CD4-positive, alpha-beta T cell treated with Interleukin-17A for 4 hours (primary cell): Measurements from ENCODE around the gene ZFAND3.
"Not testable (repeated sequence)": the region's sequence is repeated elsewhere in the genome, so short reads cannot be mapped to it uniquely, and the experiment has no call there.

ENCODE experiments used
- DNase-seq: peaks from one replicate; pipeline ENCODE4 v3.0.0-alpha.2; 2020; ENCODE audit warnings: mixed read lengths

Gene ZFAND3

DNA sequence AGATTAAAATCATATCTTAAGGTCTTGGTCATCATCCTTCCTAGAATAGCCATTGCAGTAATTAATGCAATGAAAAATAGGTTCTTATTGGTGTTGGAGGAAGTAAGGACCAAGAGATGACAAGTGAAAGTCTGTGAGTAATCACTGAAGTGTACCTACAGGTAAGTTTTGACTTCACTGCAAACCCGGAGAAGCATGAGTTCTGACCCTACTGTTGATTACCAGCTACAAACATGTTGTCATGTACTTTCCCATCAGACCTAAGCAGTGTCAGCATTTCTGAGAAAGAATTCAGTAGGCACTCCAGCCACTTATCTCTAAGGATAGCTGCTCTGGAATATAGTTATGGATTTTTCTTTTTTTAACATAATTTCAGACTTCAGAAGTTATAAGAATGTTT, 280.9 kb downstream of the ZFAND3 start:
- no peak for DNase-seq

DNA sequence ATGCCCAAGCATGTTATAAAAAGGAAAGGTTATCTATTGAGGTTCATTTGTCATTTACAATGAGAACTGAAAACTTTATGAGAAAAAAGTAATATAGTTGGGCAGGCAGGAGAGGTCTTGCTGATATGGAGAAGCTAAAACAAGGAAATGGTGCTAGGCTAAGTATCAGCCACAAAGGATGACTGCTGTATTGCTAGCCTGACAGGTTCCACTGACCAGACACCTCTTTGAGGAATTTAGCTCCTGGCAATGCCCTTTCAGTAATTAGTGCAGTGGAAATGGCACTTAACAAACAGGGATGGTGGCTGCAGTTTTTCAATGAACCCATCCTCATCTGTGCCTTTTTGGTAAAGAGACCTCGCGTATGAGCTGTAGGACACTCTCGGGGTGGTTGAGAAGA, 284.4 kb downstream of the ZFAND3 start:
- no peak for DNase-seq

DNA sequence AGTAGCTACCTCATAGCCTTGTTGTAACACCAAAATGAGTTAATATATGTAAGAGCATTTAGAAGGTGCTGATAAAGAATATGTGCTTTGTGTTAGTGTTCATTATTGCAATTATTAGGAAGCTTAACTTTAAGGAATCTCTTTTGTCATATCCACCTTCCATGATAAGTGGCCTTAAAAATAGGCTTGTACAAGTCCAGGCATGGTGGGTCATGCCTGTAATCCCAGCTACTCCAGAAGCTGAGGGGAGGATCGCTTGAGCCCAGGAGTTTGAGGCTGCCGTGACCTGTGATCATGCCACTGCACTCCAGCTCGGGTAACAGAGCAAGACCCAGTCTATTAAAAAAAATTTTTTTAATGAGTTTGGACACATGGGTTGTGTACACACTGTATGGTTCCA, 285.5 kb downstream of the ZFAND3 start:
- no peak for DNase-seq

DNA sequence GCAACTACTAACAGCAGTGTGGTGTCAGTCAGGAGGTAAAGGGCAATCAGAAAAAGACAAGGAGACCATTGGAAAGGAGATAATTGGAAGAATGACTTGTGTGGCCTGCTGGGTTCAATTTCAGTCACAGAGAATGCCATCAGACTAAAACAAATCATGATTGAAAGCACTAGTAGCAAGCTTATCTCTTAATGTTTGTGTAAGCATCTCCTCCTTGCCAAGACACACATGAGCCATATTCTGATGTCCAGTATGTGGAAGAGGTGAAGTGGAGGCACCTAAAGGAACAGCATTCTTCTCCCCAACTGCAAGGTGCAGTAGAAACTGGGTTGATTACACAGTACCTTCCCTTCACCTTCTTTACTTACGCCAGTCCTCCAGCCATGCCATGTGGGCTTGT, 287.5 kb downstream of the ZFAND3 start:
- no peak for DNase-seq

DNA sequence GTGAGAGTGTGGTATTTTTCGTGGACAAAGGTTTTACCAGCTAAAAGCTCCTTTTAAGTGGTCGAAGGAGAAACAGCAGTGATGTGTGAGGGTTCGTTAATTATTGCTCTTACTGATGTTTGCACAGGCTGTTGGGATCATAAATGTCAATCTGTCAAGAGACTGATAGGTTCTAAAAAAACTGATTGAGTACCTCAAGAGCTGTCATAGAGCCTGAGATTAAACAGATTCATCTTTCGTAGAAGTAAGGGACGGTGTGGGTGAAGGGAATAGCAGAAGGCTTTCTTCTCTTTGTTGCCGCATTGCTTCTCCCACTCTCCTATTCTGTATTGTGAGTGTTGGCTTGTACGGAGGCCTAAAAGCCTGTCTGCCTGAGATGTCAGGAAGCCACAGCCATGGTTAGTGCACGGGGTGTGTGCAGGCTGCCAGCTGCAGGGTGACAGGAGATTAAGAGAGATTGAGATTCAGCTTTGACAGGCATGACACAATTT, 291.0 kb downstream of the ZFAND3 start:
- no peak for DNase-seq

DNA sequence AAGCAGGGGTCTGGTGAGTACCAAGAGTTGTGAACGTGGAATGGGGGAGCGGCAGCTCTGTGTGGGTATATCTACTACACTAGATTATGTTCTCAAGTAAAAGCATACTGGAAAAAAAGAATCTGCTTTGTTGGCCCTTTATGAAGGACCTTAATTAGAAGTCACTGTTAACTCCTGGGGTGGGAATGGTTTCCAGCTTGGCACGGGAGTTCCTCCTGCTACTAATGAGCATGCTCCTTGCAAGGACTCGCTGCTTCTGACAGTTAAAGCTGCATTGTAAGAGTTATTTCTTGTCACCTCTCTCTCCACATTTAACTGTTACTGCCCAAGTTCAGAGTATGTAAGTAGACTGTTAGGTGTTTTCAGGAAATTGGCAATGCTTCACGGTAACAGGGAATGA, 292.7 kb downstream of the ZFAND3 start:
- DNase-seq = no peak

DNA sequence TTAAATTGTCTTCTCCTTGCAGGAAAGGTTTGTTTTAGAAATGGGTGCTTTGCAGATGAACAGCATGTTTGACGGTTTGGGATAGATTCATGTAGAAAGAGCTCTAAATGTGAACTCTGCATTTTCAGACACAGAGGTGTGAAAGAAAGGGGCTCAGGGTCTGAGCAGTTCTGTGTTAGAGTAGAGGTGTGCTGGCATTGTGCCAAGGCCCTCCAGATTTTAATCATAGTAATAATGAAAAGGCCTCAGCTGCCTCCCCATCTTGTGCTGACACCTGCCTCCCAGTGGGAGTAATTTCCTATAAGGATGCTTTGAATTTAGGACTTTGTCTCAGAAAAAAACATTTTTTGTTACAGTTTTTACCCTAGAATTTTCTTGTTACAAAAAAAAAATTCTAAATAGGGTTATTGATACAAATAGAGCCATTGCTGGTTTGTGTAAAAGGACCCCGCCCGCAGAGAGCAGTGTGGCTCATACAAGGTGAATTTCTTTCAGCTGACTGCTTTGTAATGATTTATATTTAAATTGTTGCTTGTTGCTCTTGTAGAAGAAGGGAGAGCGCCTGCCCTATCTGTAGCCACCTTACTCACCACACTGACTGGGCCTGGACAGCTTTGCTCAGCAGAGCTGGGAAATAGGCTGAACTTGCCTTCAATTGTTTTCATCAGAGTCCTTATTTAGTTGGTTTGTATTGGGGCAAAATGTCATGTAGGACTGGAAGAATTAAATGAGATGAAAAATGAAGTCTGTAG, 294.5 kb downstream of the ZFAND3 start:
- peak; percentile 5 for DNase-seq

DNA sequence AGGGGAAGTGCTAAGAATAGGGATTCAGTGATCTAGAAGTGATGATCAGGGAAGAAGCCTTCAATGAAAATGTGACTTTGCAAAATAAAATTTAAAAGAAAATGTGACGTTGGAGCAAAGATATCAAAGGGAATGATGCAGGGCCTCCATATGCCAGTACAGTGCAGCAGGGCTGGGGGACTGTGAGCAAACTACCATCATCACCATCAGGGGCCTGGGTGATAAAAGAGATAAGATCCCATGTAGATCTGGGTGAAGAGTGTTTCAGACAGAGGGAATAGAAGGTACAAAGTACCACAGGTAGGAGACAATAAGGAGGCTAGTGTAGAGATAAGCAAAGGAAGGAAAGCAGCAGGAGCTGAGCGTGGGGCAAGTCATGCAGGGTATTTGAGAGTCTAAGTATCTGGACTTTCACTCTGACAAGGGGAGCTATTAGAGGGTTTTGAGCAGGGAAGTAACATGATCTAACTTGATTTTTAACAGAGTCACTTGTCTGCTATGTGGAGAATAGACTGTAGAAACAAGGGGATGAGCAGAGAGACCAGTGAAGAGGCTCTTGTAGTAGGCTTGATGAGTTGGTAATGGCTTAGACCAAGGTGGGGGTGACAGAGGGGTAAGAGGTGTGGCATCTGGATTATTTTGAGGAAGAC, 295.6 kb downstream of the ZFAND3 start:
- DNase-seq = no peak

DNA sequence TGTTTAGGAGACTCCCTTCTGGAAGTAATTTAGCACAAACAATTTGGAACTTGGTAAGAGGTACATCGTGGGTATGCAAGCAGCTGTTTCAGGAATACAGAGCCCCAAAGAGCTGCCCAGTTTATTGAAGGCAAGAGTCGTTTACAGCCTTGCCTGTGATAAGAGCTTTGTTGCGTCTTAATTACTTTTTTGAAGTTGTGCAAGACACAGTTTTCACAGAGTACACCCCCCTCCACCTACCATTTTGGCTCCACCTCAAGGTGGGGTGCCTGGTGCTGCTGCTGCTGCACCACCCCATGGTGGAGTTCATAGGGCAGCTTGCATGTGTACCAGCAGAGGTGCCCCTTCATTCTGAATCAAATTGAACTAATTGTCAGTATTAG, 296.1 kb downstream of the ZFAND3 start:
- DNase-seq = no peak

DNA sequence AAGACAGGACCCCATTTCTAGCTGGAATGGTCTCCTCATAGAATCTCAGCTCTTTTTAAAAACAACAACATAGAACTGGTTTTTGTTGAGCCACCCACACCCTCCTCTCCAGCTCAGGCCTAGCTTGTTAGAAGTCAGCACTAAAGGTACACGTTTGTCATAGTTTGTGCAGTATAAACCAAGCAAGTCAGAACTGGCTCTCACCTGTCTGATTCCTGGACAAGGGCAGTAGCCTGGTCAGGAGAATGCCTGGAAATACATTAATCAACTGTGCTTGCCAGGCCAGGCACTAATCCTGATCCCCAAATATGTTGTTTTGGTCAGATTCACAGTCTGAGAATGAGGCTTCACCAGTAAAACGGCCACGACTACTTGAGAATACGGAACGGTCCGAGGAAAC, 296.7 kb downstream of the ZFAND3 start:
- no peak for DNase-seq

DNA sequence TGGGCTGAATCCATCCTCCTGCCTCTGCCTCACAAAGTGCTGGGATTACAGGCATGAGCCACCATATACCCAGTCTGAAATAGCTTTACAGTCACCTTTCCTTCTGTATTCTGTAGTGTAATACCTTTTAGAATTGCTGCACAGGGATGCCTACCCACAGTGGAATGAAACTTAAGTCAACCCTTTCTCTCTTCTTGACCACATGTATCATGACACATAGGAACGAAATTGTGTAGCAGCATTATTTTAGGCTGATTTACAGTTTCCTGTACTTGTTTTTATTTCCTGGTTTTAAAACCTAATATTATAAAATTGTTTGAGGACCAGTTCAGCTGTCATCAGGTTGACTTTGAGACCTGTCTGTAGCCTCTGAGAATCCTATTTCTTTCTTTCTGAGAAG, 297.8 kb downstream of the ZFAND3 start:
- no peak for DNase-seq

DNA sequence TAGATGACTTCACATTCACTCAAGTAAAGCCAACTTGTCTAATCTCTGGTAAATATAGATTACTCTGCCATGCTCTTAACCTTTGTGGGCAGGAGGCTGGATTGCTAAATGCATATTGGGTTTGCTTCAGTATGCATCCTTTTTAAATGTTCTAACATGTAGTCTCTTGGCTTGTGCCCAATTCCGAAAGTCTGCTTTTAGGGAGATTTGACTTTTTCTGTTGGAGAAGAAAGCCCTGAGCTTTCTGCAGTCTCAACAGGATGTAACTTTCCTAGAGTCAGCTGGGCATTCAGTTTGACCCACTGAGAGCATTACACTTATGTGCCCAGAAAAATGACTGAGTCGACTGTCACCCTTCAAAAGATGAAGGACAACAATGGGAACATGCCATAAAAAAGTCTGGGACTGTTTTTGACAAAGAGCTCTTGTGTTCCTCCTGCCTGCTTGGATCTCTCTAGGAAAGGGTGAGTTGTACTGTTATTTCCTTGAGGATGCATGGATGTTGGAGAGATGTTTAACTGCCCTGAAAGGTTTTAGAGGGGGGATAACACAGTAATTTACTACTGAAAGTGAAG, 299.4 kb downstream of the ZFAND3 start:
- DNase-seq = no peak

DNA sequence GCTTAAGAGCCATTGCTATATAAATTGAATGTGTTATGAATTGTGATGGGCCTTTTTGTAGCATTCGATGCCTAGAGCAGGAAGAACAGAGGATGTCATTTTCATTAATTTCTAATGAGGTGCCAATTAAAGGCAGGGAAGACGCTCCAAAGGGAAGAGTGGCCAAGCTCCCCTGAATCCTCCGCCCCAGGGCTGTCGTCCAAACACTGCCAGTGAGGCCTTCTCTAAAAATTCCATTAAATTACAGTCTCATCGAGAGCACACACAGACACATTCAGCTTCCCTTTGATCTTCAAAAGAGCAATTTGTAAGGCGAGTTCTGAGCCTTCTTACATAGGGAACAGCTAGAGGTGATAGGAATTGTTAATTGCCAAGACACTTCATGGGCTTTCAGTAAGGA, 300.0 kb downstream of the ZFAND3 start:
- DNase-seq = no peak

DNA sequence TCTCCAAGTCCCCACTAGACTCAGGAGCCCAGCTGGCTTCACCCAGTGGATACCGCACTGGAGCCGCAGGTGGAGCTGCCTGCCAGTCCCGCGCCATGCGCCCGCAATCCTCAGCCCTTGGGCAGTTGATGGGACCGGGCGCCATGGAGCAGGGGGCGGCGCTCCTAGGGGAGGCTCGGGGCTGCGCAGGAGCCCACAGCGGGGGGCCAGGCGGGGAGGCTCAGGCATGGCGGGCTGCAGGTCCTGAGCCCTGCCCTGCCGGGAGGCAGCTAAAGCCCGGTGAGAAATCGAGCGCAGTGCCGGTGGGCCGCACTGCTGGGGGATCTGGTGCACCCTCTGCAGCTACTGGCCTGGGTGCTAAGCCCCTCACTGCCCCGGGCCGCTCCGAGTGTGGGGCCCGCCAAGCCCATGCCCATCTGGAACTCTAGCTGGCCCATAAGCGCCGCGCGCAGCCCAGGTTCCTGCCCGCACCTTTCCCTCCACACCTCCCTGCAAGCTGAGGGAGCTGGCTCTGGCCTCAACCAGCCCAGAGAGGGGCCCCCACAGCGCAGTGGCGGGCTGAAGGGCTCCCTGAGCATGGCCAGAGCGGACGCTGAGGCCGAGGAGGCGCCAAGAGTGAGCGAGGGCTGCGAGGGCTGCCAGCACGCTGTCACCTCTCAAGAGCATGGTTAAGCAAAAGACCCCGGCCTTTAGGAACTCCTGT, 304.8 kb downstream of the ZFAND3 start:
- not testable (repeated sequence) for DNase-seq

DNA sequence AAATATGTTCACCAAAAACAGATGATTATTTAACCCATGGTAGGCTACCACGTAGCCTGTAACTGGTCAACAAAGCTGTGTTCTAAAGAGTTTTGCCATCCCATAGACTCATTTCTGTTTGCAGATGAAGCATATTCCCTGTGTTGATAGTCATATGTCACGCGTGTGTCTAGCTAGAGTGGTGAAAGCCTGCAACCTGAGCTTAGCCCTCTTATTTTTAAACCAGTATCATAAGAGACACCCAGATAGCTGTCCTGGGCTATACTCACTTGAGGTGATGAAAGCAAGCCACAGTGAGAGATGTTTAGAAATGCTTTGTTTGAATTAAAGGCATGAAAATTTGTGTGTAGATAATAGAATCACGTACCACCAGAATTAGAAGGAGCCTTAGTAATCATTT, 307.8 kb downstream of the ZFAND3 start:
- DNase-seq = no peak

DNA sequence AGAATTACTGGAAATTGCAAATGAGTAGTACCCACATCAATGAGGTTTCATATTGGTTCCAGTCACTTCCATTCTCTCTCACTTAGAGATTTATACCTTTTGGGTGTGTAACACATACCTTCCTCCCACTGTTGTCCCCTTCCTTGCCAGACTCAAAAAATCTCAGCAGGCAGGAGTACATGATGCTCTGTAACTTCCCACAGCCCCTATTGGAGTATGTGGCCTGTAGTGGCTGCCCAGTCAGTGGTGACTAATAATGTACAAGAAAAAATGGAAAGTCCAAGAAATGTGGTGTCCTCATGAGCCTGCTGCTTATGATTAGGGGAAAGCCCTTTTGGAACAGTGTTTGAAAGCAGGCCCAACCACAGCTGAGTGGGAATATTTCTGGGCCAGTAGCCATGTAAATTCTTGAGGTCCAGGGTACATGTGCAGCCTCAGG, 312.0 kb downstream of the ZFAND3 start:
- DNase-seq = no peak

DNA sequence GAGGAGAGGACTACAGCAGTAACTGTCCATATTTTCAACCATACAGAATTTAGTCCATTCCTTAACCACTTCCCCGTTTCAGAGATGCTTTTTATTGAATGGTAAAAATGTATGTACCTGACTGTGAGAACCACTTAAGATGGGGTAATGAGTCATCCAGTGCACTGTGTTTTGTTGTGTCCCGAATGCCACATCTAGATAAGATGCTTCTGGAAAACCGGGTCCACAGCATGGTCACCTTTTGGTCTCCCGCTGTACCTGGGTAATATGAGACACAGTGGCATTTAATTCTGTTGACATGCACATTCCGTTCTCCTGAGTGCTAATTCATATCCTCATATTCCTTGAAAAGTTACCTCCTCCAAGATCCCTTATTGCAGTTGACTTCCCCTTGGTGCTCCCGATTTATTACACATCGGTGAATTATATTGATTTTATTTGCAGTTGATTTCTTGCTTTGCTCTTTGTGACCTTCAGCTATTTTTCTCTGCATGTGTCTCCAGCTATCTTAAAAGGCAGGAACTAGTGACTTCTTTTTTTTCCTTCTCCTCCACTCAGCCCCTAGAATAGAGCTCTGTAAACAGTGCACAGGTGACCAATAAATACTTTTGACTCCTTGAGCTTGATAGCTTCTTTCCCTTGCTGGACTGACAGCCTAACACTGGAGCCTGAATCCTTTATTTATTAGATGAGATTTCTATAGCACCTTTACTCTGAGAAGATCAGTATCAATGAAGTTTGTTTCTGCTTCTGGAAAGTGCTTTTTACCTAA, 314.6 kb downstream of the ZFAND3 start:
- DNase-seq = no peak

DNA sequence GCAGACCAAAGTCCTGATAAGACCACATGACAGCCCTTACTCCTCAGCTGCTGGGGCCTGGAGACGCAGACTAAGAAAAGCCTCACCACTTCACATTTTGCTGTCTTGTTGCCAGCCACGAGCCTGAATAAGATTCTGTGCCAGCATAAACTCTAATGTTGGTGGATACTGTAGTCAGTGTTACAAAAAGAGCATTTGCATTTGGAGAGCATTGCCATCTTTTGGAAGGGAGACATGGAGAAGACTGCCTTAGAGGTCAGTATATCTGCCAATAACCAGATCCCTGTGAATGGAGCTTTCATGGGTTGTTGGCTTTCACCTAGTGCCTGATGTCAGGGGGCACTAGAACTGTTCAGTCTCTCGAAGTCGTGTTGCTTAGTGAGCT, 315.2 kb downstream of the ZFAND3 start:
- no peak for DNase-seq

DNA sequence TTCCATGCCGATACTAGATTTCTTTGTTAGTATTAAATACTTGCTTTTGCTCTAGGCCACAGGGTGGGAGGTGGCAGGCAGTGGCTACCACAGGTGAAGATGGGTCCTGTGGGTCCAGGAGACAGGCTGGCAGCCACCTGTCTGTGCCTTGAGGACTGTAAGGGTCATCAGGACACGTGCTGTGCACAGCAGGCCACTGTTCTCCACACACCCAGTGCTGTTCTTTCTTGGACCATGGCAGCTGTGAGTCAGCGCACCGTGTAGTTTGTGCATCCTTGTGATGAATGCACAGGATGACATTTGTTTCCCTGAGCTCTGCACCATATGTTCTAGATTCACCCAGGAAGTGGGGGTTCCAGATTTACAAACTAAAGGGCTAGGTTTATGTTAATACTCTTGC, 317.0 kb downstream of the ZFAND3 start:
- DNase-seq = no peak

DNA sequence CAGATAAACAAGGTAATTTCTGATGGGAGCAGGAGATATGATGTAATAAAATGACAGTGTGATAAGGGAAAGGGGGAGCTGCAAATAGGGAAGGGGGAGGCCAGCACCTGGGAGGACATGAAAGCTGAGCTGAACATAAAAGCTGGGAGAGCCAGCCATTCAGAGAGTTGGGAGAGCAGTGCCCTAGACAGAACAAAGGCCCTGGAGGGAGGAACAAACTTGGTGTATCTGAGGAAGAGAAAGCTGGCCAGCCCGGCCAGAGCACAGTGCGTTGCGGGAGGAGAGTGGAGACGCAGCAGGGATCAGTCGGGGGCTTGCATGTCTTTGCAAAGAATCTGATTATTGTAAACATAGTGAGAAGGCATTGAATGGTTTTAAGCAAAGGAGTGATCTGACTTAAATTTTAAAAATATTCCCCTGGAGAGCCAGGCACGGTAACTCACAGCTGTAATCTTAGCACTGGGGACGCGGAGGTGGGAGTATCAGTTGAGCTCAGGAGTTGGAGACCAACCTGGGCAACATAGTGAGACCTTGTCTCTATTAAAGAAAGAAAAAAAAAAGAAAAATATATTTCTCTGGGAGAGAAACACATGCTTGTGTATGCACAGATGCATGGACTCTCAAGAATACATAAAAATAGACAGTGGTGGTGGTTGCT, 318.2 kb downstream of the ZFAND3 start:
- DNase-seq = no peak

DNA sequence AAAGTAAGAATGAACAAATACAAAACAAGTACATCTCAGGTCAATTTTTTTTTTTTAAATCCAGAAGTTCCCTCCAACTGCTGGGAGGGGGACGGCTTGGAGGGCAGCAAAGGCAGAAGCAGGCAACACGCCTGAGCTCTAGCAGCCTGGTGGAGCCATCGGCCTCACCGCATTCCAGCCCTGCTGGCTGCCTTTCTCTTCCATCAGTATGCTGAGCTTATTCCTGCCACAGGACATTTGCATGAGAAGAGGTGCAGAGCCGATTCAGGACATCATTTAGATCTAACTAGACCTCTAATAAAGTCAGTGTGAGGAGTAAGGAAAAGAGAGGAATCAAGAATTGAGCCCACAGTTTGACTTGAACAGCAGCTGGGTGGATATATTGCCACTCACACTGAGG, 318.8 kb downstream of the ZFAND3 start:
- DNase-seq = no peak

DNA sequence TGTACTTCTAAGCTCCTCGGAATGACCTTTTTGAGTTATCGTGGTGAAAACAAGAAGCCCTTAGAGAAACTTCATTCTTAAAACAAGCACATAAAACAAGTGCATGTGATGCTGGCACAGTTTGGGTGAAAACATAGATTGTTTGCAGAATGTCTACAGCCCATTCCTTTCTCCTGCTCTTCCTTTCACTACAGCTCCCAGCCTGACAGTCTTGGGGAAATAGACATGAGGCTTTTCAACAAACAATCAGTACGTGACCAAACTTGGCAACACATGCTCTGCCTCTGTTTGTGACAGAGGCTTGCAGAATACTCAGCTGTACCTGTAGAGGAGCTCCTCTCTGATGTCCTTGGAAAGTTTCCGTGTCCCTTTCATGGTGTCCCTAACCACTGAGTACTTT, 321.6 kb downstream of the ZFAND3 start:
- DNase-seq = no peak
